Nephron (organoid): ENCODE measurements around the gene AMY2B.
"Not testable (repeated sequence)": the region's sequence is repeated elsewhere in the genome, so short reads cannot be mapped to it uniquely, and the experiment has no call there.

Experiments used
- H3K27ac Mint-ChIP-seq, 3 experiments: 2 replicates each; pipeline ENCODE4 v1.8.0; 2020; ENCODE audit warnings: mixed read lengths in 3 of 3, mild to moderate bottlenecking in 2 of 3, moderate library complexity in 1 of 3
- H3K27me3 Mint-ChIP-seq: 2 replicates; pipeline ENCODE4 v1.8.0; 2021; ENCODE audit warnings: low read depth, mild to moderate bottlenecking, moderate library complexity, mixed read lengths
- H3K36me3 Mint-ChIP-seq: 2 replicates; pipeline ENCODE4 v1.8.0; 2020; ENCODE audit warnings: low read depth, mixed read lengths
- H3K4me1 Mint-ChIP-seq: 2 replicates; pipeline ENCODE4 v1.8.0; 2020; ENCODE audit warnings: mixed read lengths
- H3K4me3 Mint-ChIP-seq, 3 experiments: 2 replicates each; pipeline ENCODE4 v1.8.0; 2020; ENCODE audit warnings: mild to moderate bottlenecking in 3 of 3, mixed read lengths in 3 of 3, moderate library complexity in 2 of 3
- H3K9me3 Mint-ChIP-seq: 2 replicates; pipeline ENCODE4 v1.8.0; 2020; ENCODE audit warnings: mixed read lengths
- CTCF ChIP-seq, 3 experiments: fragments of 200-600 bp; sonication (generic); IDR thresholded peaks; one replicate each; pipeline ENCODE4 v1.5.0; 2021; ENCODE audit warnings: antibody characterized with exemption in 3 of 3; ENCODE audit not compliant: unreplicated experiment in 3 of 3

AMY2B gene

GRCh38 chr1:103583887-103584286 lies 12.5 kb downstream of the AMY2B start:
- Mint-ChIP-seq H3K9me3 (peaks cover 10% of the 10 kb centered on the region), H3K36me3 (no peaks in the 10 kb centered on the region), H3K4me1 (no peaks in the 10 kb centered on the region), H3K27ac (no peak overlapping the region), H3K4me3 (no peak overlapping the region), H3K27me3 (no peaks in the 10 kb centered on the region)
- TF ChIP-seq CTCF (IDR thresholded peaks at IDR 0.05; ENCODE audit: unreplicated experiment in 3 of 3) = no peak

- Mint-ChIP-seq H3K36me3 (no peaks in the 10 kb centered on the region), H3K27me3 (no peaks in the 10 kb centered on the region), H3K9me3 (peaks cover 14% of the 10 kb centered on the region), H3K4me1 (no peaks in the 10 kb centered on the region), H3K27ac (no peak overlapping the region), H3K4me3 (no peak overlapping the region)
- TF ChIP-seq CTCF (IDR thresholded peaks at IDR 0.05; ENCODE audit: unreplicated experiment in 3 of 3) = no peak
Observed at GRCh38 chr1:103584537-103584936, 13.1 kb downstream of the AMY2B start.

- not testable (repeated sequence) for H3K36me3 Mint-ChIP-seq, H3K9me3 Mint-ChIP-seq, H3K27ac Mint-ChIP-seq, H3K4me1 Mint-ChIP-seq, H3K4me3 Mint-ChIP-seq, H3K27me3 Mint-ChIP-seq
Observed at GRCh38 chr1:103602740-103603139, 31.4 kb downstream of the AMY2B start.

- Mint-ChIP-seq H3K27me3 (no peaks in the 10 kb centered on the region), H3K4me3 (no peak overlapping the region), H3K4me1 (no peaks in the 10 kb centered on the region), H3K27ac (no peak overlapping the region), H3K9me3 (no peaks in the 10 kb centered on the region), H3K36me3 (no peaks in the 10 kb centered on the region)
- TF ChIP-seq CTCF (IDR thresholded peaks at IDR 0.05; ENCODE audit: unreplicated experiment in 3 of 3) = no peak
Observed at GRCh38 chr1:103616362-103616761, 45.0 kb downstream of the AMY2B start.

GRCh38 chr1:103616994-103617477 lies 45.6 kb downstream of the AMY2B start, which contains the start of gene AMY2A:
AMY2A (plus strand) TSS chr1:103617427; CDS start chr1:103617441, 14 bp downstream.
- H3K36me3 Mint-ChIP-seq, H3K4me3 Mint-ChIP-seq, H3K27me3 Mint-ChIP-seq, H3K9me3 Mint-ChIP-seq, H3K27ac Mint-ChIP-seq, H3K4me1 Mint-ChIP-seq: not testable (repeated sequence)

- H3K9me3 Mint-ChIP-seq, H3K4me1 Mint-ChIP-seq, H3K27ac Mint-ChIP-seq, H3K36me3 Mint-ChIP-seq, H3K27me3 Mint-ChIP-seq, H3K4me3 Mint-ChIP-seq: not testable (repeated sequence)
Observed at GRCh38 chr1:103627436-103627835, 56.0 kb downstream of the AMY2B start.
